Measurements from ENCODE around the gene TUBGCP2. TPM values are rescaled to one million over a fixed set of nuclear protein-coding genes. Genes with fewer than 3 reads are reported as not detected.
A peak's percentile ranks its signal among the peaks of the same experiment; 100 is the strongest.

The TUBGCP2 gene
- total RNA-seq, 2 donors from 2014 or later = 53.3 to 58.2 TPM

DNA sequence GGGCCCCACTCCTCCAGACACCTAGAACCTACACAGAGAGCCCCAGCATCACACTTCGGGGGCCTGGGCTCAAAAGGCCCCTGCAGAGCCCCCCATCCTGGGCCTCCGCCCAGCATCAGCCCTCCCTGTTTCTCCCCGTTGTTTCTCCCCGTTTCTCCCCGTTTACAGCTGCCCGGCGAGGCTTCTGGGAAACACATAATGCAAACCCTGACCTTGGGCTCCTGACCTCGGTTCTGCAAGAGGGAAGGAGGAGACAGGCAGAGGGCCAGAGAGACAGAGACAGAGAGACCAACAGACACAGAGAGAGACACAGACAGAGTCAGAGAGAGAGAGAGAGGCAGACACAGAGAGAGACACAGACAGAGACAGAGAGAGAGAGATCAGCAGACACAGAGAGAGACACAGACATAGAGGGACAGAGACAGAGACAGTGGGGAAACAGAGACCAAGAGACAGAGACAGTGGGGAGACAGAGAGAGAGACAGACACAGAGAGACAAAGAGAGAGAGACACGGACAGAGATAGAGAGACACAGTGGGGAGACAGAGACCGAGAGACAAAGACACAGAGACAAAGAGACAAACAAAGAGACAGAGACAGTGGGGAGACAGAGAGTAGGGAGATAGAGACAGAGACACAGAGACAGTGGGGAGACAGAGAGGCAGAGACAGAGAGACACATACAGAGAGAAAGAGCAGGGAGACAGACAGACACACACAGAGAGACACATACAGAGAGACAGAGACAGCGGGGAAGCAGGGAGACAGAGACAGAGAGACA lies 58.5 kb downstream of the TUBGCP2 start:
- H3K36me3 Mint-ChIP-seq = no peaks in the 10 kb centered on the region
- H3K27me3 Mint-ChIP-seq = peaks cover 0 to 4% of the 10 kb centered on the region in 2 donors
- H3K9me3 Mint-ChIP-seq = no peaks in the 10 kb centered on the region
- H3K4me3 Mint-ChIP-seq = no peak overlapping the region
- no peak for ATAC-seq
- peaks cover 0 to 5% of the 10 kb centered on the region in 2 donors for H3K4me1 Mint-ChIP-seq (ENCODE audit: low read depth in 2 of 2)
- no peak for DNase-seq (ENCODE audit: low spot score)
- H3K27ac Mint-ChIP-seq = no peak overlapping the region

DNA sequence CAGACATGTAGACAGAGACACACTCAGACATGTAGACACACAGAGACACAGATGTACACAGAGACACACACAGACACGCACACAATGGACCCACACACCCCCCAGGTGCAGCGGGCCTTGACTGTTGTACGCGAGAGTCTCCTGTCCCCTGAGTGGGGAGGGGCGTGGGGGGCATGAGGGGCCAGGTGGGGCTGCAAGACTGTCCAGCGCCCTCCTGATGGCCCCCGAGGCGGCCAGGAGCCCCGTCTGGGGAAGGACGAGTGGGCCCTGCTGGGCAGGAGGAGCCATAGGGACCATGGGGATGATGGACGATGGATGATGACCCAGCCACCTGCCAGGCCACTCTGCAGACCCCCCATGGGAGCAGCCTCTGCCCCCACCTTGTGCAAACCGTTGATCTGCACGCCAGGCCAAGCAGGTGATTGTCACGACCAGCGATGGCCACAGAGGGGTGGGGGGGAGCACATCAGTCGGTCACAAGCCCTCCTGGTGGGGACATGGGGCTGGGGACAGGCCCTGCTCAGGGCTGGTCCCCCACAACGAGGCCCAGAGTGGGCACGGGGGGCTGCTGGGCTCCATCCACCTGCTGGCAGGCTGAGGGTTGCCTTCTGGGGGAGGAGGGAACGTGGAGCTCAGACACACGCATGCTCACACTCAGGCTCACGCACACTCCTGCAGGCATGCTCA lies 59.4 kb downstream of the TUBGCP2 start:
- peaks cover 0 to 5% of the 10 kb centered on the region in 2 donors for H3K4me1 Mint-ChIP-seq (ENCODE audit: low read depth in 2 of 2)
- H3K27me3 Mint-ChIP-seq = peaks cover 0 to 4% of the 10 kb centered on the region in 2 donors
- no peak overlapping the region for H3K27ac Mint-ChIP-seq
- no peaks in the 10 kb centered on the region for H3K9me3 Mint-ChIP-seq
- ATAC-seq (no peak), DNase-seq (ENCODE audit: low spot score) (no peak)
- no peak overlapping the region for H3K4me3 Mint-ChIP-seq
- no peaks in the 10 kb centered on the region for H3K36me3 Mint-ChIP-seq

DNA sequence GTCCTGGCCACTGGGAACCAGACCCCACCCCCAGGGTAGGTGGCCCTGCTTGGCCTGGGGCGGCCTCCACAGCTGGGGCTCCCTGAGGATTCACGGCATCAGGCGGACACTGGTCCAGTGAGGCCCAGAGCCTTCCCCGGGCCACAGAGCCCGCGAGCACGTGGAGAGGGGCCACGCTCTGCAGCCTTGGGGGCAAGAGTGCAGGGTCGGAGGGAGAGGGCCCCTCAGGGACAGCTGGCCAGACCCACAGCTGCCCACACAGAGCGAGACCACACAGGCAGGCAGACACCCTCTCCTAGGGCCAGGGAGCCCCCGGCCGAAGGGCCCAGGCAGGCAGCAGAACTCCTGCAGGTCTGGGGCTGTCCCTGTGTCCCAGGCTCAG lies 60.3 kb downstream of the TUBGCP2 start:
- no peaks in the 10 kb centered on the region for H3K9me3 Mint-ChIP-seq
- peaks cover 0 to 5% of the 10 kb centered on the region in 2 donors for H3K4me1 Mint-ChIP-seq (ENCODE audit: low read depth in 2 of 2)
- no peak overlapping the region for H3K4me3 Mint-ChIP-seq
- no peaks in the 10 kb centered on the region for H3K36me3 Mint-ChIP-seq
- ATAC-seq (no peak), DNase-seq (ENCODE audit: low spot score) (no peak)
- H3K27me3 Mint-ChIP-seq = peaks cover under 1 to 4% of the 10 kb centered on the region in 2 donors
- no peak overlapping the region for H3K27ac Mint-ChIP-seq

DNA sequence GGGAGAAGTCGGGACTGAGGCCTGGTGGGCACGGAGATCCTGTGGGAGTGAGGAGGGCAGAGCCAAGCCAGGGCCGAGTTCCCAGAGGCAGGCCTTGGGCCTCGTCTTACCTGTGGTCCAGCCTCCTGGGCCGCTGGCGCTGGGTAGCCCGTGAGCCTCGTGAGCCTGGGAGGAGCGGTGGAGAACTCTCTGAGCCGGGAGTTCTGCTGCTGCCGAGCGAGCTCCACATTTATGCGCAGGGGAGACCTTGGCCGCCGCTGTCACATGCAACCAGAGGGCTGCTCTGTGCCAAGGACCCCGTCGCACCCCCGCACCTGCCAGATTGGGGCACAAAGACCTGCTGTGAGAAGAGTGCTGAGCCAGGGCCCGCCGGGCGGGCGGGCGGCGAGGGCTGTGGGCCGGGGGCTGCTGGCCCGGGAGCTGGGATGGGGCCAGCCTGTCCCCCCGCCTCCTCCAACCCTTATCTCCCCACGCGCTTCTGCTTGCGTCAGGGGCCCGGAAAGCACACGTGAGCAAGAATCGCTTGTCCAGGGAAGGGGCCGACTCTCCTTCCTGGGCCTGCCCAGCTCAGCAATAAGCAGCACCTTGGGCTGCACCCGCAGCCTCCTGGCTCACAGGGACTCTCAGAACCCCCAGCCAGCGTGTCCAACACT lies 60.9 kb downstream of the TUBGCP2 start:
- ATAC-seq (no peak), DNase-seq (ENCODE audit: low spot score) (no peak)
- Mint-ChIP-seq H3K27ac (no peak overlapping the region), H3K36me3 (no peaks in the 10 kb centered on the region), H3K4me1 (ENCODE audit: low read depth in 2 of 2) (peaks cover 3 to 10% of the 10 kb centered on the region in 2 donors), H3K27me3 (peaks cover 6 to 7% of the 10 kb centered on the region in 2 donors), H3K9me3 (no peaks in the 10 kb centered on the region), H3K4me3 (no peak overlapping the region)

DNA sequence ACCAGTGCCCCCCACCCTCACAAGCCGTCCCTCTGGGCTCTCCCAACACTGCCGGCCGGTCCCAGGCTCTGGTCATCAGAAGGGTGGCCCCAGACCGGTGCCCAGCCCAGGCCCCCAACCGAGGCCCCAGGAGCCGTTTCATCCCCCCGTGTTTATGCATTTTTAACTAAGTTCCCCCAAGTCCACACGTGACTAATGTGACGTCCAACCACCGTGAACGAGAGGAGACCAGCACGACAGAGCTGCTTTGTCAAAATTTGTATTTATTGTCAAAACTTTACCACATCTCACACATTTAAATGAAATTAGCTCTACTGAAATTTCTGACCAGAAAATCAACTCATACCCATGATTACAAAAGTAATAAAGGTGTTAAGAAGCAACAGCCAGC lies 62.4 kb downstream of the TUBGCP2 start:
- H3K9me3 Mint-ChIP-seq = no peaks in the 10 kb centered on the region
- H3K36me3 Mint-ChIP-seq = no peaks in the 10 kb centered on the region
- H3K27me3 Mint-ChIP-seq = peaks cover 7% of the 10 kb centered on the region in 2 donors
- H3K4me1 Mint-ChIP-seq (ENCODE audit: low read depth in 2 of 2) = peaks cover 6 to 10% of the 10 kb centered on the region in 2 donors
- H3K27ac Mint-ChIP-seq = no peak overlapping the region
- H3K4me3 Mint-ChIP-seq = no peak overlapping the region
- no peak for DNase-seq (ENCODE audit: low spot score)
- no peak for ATAC-seq

DNA sequence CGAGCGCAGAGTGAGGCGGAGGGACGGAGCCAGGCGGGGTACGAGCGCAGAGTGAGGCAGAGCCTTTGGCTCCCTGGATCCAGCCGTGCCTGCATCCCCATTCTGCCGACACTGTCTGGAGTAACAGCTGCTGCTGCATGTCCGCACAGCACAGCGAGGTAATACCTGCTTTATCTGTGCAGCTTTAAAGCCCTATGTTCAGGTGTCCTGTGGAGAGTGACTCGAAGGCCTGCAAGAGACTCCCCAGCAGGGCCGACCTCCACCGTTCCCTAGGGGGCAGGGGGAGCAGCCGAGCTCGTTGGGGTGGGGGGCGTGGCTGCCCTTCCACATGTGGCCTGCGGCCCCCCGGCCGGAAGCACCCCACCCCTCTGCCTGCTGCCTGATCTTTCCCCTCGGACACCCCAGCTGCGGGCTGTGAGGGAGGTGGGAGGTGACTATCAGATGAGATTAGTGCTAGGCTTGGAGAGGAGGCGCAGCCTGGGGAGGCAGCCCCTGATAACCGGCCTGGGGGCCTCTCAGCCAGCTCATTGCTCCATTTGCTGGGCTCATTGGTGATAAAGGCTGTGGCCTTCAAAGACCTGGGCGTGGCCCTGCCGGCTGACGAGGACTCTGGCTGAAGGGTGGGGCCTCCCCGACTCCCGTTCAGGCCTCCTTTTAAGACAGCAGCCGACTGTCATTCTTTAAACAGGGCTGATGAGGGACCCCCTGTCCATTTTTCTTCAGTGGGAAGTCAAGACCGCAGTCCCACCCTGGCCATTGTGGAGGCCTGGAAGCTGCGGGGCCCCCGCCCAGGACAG lies 63.0 kb downstream of the TUBGCP2 start:
- DNase-seq (ENCODE audit: low spot score) (no peak), ATAC-seq (peak in 1 of 2 donors; percentile 18)
- Mint-ChIP-seq H3K27me3 (peaks cover 11 to 12% of the 10 kb centered on the region in 2 donors), H3K36me3 (no peaks in the 10 kb centered on the region), H3K4me1 (ENCODE audit: low read depth in 2 of 2) (peaks cover 10 to 15% of the 10 kb centered on the region in 2 donors), H3K4me3 (no peak overlapping the region), H3K27ac (peak overlapping the region in 1 of 2 donors; percentile 48), H3K9me3 (no peaks in the 10 kb centered on the region)

DNA sequence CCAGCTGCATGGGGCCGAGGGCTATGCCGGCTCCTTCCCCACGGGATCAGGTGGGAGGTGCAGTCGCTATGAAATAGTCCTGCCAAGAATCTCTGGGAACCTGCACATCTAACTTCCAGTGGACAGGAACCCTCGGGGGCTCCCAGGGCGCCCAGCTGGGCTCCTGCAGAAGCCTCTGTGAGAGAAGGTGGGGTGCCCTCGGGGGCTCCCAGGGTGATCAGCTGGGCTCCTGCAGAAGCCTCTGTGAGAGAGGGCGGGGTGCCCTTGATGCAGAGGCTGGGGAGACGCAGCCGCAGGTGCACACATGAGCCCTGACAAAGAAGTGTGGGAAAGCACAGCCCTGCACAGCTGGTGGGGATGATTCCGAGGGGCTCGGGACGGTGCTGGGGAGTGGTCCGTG lies 65.1 kb downstream of the TUBGCP2 start:
- no peak for ATAC-seq

DNA sequence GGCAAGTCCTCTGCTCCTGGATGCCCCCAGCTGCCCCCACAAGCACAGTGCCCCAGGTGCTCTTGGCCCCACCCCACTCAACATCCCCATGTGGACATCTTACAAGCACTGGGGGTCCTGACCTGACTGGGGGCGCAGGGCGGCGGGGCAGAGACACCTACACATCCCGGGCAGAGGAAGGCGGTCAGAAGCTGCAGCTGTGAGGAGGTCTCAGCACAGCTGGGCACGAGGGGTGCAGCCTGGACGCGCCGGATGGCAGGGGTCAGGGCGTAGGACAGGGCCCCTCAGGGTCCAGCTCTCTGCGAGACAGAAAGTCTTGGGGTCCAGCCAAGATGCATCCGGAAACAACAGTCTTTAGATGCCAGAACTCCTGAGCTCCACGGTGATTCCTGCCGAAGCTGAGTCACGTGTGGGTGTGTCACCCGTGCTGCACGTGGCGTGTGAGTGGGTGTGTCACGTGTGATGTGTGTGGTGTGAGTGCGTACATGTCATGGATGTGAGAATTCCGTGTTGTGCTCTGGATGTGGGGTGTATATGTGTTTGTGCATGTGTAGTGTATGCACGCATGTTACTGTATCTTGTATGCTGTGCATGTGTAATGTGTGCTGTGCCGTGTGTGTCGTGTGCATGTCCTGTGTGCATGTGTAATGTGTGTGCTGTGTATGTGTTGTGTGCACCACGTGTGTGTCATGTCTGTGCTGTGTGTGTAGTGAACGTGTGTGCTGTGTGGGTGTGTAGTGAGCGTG lies 65.9 kb downstream of the TUBGCP2 start:
- peak overlapping the region; percentile 52 for H3K4me3 Mint-ChIP-seq
- ATAC-seq = no peak
- H3K27ac Mint-ChIP-seq = no peak overlapping the region
- peaks cover 16 to 24% of the 10 kb centered on the region in 2 donors for H3K27me3 Mint-ChIP-seq
- no peak for DNase-seq (ENCODE audit: low spot score)
- H3K9me3 Mint-ChIP-seq = no peaks in the 10 kb centered on the region
- no peaks in the 10 kb centered on the region for H3K36me3 Mint-ChIP-seq
- peaks cover 10 to 12% of the 10 kb centered on the region in 2 donors for H3K4me1 Mint-ChIP-seq (ENCODE audit: low read depth in 2 of 2)

More for the DNA sequence above, 65.1 kb downstream of the TUBGCP2 start:
- H3K4me1 Mint-ChIP-seq (ENCODE audit: low read depth in 2 of 2) = peaks cover 10 to 12% of the 10 kb centered on the region in 2 donors
- no peak overlapping the region for H3K4me3 Mint-ChIP-seq
- DNase-seq (ENCODE audit: low spot score) = no peak
- peaks cover 15 to 22% of the 10 kb centered on the region in 2 donors for H3K27me3 Mint-ChIP-seq
- no peaks in the 10 kb centered on the region for H3K9me3 Mint-ChIP-seq
- H3K36me3 Mint-ChIP-seq = no peaks in the 10 kb centered on the region
- H3K27ac Mint-ChIP-seq = no peak overlapping the region

DNA sequence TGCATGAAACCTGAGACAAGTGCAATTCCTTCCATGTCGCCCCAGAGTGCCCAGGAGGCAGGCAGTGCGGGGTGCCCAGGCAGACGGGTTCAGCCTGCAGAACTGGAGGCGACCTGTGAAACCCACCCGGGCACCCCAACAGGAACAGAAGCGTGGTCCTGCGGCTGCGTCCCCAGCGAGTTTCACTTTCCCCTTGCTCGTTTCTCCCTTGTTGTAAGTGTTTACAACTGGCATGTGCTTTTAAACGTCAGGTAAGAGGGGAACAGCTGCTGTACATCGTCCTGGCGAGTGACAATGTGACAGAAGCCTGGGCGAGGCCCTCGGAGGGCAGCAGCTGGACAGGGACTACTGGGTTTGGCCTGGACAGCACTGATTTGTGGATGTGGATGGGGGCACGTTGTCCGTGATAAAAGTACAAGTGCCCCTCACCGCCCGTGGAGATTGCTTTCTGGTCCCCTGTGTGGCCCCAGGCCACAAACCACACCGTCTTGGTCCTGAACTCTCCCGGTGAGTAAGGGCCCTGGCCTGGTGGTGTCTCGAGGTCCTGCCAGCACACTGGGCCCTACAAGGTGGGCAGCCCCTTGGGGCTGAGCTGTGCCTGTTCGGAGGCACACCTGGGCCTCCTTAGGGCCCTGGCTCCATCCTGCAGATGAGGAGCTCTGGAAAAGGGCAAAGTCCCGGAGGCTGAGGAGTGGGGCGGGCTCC lies 67.0 kb downstream of the TUBGCP2 start:
- ATAC-seq = no peak
- Mint-ChIP-seq H3K4me1 (ENCODE audit: low read depth in 2 of 2) (peaks cover 10 to 12% of the 10 kb centered on the region in 2 donors), H3K27me3 (peaks cover 16 to 24% of the 10 kb centered on the region in 2 donors), H3K27ac (no peak overlapping the region), H3K4me3 (peak overlapping the region; percentile 77), H3K36me3 (no peaks in the 10 kb centered on the region), H3K9me3 (no peaks in the 10 kb centered on the region)
- no peak for DNase-seq (ENCODE audit: low spot score)

DNA sequence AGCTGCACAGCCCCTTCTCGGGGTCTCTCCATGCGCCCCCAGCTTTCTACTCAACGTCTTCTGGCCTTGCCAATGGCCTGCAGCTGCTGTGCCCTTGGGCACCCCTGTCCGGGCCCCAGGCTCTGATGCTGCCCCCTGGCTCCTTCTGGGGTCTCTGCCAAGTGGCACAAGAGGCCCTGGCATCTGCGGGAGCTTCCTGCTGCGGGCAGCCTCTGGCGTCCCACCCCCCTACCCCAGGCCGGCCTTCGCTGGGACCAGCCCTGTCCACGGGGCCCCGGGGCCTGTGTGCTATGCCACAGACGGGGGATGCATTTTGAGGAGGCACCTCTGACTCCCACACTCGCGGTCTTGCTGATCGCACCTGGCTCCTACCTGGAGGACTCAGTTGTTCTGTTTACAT lies 68.7 kb downstream of the TUBGCP2 start:
- Mint-ChIP-seq H3K27me3 (peaks cover 19 to 24% of the 10 kb centered on the region in 2 donors), H3K4me3 (no peak overlapping the region), H3K27ac (no peak overlapping the region), H3K36me3 (no peaks in the 10 kb centered on the region), H3K4me1 (ENCODE audit: low read depth in 2 of 2) (peaks cover 12 to 16% of the 10 kb centered on the region in 2 donors), H3K9me3 (no peaks in the 10 kb centered on the region)
- no peak for ATAC-seq
- no peak for DNase-seq (ENCODE audit: low spot score)

DNA sequence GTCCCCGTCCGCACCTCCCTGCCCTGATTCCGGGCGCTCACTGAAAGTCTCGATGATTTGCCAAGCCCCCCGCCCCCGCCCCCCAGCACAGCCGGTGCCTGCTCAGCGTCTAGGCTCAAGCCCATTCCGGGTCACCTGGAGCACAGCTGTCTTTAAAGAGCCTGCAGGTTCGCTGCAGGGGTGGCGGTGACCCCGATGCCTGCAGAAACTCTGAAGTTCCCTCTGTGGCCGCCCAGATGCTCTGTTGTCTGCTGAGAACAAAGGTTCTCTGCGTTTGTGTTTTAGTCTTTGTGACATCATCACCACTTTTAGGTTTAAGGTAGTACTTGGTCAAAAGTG lies 70.2 kb downstream of the TUBGCP2 start:
- ATAC-seq (no peak), DNase-seq (ENCODE audit: low spot score) (no peak)
- peaks cover 24 to 25% of the 10 kb centered on the region in 2 donors for H3K27me3 Mint-ChIP-seq
- no peak overlapping the region for H3K4me3 Mint-ChIP-seq
- H3K27ac Mint-ChIP-seq = no peak overlapping the region
- H3K9me3 Mint-ChIP-seq = no peaks in the 10 kb centered on the region
- peaks cover 12 to 16% of the 10 kb centered on the region in 2 donors for H3K4me1 Mint-ChIP-seq (ENCODE audit: low read depth in 2 of 2)
- no peaks in the 10 kb centered on the region for H3K36me3 Mint-ChIP-seq

DNA sequence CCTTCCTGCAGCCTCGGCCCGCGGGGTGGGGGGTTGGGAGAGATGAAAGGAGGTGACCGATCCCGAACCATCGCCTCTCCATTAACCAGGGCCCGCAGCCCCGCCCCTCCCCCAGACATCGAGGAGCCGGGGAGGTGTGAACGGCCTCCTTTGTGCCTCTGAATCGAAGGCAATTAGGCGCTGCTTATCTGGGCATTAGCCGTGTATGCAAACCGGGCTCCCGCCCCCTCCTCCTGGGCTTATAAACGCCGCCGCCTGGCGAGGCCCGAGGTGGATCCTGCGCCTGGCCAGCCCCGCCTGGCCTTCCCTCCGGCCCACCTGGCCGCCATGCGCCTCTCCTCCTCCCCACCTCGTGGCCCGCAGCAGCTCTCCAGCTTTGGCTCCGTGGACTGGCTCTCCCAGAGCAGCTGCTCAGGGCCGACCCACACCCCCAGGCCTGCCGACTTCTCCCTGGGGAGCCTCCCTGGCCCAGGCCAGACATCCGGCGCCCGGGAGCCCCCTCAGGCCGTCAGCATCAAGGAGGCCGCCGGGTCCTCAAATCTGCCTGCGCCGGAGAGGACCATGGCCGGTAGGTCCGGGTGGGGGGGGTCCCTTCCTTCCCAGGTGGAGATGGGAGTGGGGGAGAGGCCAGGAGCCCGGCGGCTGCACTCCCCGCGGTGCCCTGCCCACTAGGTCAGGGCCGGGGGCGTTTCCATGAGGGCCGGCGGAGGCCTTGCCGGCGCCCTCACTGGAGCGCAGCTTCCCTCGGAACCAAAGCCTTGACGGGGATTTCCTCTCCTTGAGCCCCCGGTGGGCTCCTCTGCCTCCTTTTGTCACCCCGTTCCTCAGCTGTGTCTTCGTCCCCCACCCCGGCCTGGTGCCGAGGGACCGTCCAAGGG lies 70.8 kb downstream of the TUBGCP2 start, which contains the start of gene VENTX:
Gene VENTX, plus strand, starts transcription at position 268 of the 878 bp plus-strand sequence. Its CDS starts 60 bp downstream, at position 328.
- Mint-ChIP-seq H3K4me1 (ENCODE audit: low read depth in 2 of 2) (peaks cover 7 to 13% of the 10 kb centered on the region in 2 donors), H3K9me3 (no peaks in the 10 kb centered on the region), H3K27me3 (peaks cover 18 to 22% of the 10 kb centered on the region in 2 donors), H3K27ac (no peak within 1 kb of the TSS), H3K36me3 (no peaks in the 10 kb centered on the region), H3K4me3 (no peak within 1 kb of the TSS)
- ATAC-seq = no peak
- DNase-seq (ENCODE audit: low spot score) = no peak

All from natural killer cell treated with Interleukin-12 subunit alpha and Interleukin-12 subunit beta and Interleukin-15 and Interleukin-18, amount 100 ng/mL, for 72 hours (primary cell).